HL-60 (cell line): ENCODE measurements around the gene BSG.

Experiments
- DNase-seq, 2 experiments: peaks; one replicate each; pipeline ENCODE4 v3.0.0-alpha.2; 2010 to 2020; ENCODE audit warnings: low read depth in 1 of 2, low spot score in 1 of 2
- H3K27ac ChIP-seq: fragments of 250-450 bp; sonication (Bioruptor Pico); replicated peaks from 2 replicates; pipeline ENCODE4 v1.5.1; 2020; ENCODE audit warnings: mild to moderate bottlenecking, moderate library complexity
- H3K27me3 ChIP-seq: fragments of 250-450 bp; sonication (Bioruptor Pico); 2 replicates; pipeline ENCODE4 v1.5.1; 2021; ENCODE audit warnings: mild to moderate bottlenecking, moderate library complexity; ENCODE audit not compliant: insufficient read depth, poor library complexity, severe bottlenecking
- H3K4me3 ChIP-seq: replicated peaks from 2 replicates; pipeline ENCODE4 v1.5.1; 2011; ENCODE audit warnings: mild to moderate bottlenecking, control low read depth, low read length; ENCODE audit not compliant: insufficient read depth
- CTCF ChIP-seq: IDR thresholded peaks from one replicate; pipeline ENCODE4 v1.5.1; 2011; ENCODE audit warnings: low read length, control low read depth, inconsistent platforms; ENCODE audit not compliant: insufficient read depth
- GABPA ChIP-seq: IDR thresholded peaks from 2 replicates; pipeline ENCODE4 v1.6.1; 2012; ENCODE audit warnings: low read depth
- POLR2AphosphoS5 ChIP-seq: IDR thresholded peaks from 2 replicates; pipeline ENCODE4 v1.6.1; 2012; ENCODE audit warnings: low read depth
- REST ChIP-seq: IDR thresholded peaks from 2 replicates; pipeline ENCODE4 v1.6.1; 2012; ENCODE audit warnings: low read depth; ENCODE audit not compliant: insufficient replicate concordance
- SPI1 ChIP-seq: IDR thresholded peaks from 2 replicates; pipeline ENCODE4 v1.6.1; 2012; ENCODE audit warnings: low read depth, mild to moderate bottlenecking, borderline replicate concordance

The BSG gene

GRCh38 chr19:548886-549830, 23.2 kb upstream of the BSG start:
- TF ChIP-seq SPI1 (no peak), POLR2AphosphoS5 (no peak), GABPA (no peak), REST (no peak), CTCF (no peak)
- no peak for DNase-seq

GRCh38 chr19:554817-555216, 17.6 kb upstream of the BSG start:
- Histone ChIP-seq H3K4me3 (no peak overlapping the region), H3K27me3 (no peaks in the 10 kb centered on the region), H3K27ac (no peak overlapping the region)
- TF ChIP-seq GABPA, result no peak
- no peak for TF ChIP-seq CTCF
- no peak for TF ChIP-seq REST
- no peak for TF ChIP-seq SPI1
- TF ChIP-seq POLR2AphosphoS5, result no peak
- DNase-seq, result no peak

More at GRCh38 chr19:548886-549830, 23.2 kb upstream of the BSG start:
- Histone ChIP-seq H3K27ac (no peak overlapping the region), H3K27me3 (no peaks in the 10 kb centered on the region), H3K4me3 (no peak overlapping the region)

- DNase-seq, result no peak
- H3K27me3 ChIP-seq, result no peaks in the 10 kb centered on the region
- TF ChIP-seq CTCF (no peak), GABPA (no peak), POLR2AphosphoS5 (no peak), SPI1 (no peak)
- no peak overlapping the region for H3K27ac ChIP-seq
- H3K4me3 ChIP-seq, result no peak overlapping the region
Observed at GRCh38 chr19:555474-555808, 17.0 kb upstream of the BSG start.
